Fibroblast of peridontal ligament (primary cell): Measurements from ENCODE around the gene SRSF10.
"Not testable (repeated sequence)": the region's sequence is repeated elsewhere in the genome, so short reads cannot be mapped to it uniquely, and the experiment has no call there.

ENCODE experiments used
- DNase-seq: peaks from one replicate; pipeline ENCODE4 v3.0.0-alpha.2; 2010; ENCODE audit errors: extremely low read depth

The SRSF10 gene

DNA sequence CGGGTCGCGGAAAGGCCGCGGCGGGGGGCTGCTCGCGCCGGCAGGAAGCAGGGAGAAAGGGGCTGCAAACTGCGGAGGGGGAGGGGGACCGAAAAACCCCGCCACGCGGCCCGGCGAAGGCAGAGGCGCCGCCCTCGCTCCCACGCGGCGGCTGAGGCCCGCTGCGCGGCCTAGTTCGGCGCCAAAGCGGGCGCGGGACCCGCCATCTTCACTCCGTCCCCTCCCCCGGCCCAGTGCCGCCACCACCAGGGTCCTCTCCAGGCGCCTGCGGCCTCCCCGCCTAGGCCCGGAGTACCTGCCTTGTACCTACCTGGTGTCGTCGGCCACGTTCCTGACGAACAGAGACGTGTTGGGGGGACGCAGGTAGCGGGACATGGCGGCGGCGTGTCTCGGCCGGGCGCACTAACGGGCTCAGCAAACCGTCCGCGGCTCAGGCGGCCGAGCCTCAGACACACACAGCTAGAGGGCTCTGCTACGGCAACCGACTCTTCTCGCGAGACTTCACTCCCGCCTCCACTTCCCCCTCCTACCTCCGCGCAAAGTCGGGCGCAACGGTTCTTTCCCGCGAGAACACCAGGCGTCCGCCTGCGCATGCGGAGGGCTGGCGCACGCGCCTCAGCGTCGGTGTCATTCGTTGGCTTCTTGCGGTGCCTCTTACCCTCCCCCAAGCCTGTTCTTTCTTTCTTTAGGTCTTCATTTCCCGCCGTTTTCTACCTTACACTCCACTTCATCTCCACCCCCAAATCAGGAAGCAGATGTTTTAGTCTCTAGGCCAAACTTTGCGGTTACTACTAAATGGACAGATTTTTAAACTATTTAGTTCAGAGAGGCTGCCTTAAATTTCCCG lies at the start of gene SRSF10:
SRSF10 (minus strand) TSS at position 447 of the 847 bp plus-strand sequence; CDS start at position 375, 72 bp downstream.
- peak; percentile 99 for DNase-seq

- peak; percentile 82 for DNase-seq
Observed at GRCh38 chr1:24027838-24028468, 47.8 kb upstream of the SRSF10 start.

DNA sequence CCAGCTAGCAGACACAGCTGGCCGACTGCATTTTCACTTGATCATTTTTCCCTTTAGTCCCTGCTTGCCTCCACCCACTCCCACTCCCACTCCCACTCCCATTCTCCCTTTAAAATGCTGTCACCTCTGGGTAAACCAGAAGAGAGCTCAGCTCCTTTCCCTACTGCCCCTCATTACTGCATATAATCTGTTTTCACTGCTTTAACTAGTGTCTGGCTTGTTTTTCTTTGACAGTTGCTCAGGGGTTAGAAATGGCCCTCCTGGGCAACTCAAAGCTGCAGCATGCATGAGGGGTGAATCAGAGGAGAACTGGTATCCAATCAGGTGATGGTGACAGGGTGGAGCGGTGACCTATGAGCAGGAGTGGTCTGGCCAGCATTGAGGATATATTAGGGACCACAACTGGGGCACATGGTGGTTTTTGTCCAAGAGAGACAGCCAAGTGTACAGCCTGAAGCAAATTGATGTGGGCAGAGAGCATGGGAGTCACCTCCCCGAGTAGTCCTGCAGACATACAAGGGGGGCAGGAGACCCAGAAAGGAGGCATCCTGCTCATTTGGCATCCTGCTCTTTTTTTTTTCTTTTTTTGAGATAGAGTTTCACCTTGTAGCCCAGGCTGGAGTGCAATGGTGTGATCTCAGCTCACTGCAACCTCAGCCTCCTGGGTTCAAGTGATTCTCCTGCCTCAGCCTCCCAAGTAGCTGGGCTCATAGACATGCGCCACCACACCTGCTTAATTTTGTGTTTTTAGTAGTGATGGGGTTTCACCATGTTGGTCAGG lies 42.6 kb upstream of the SRSF10 start:
- DNase-seq, result peak; percentile 63

DNA sequence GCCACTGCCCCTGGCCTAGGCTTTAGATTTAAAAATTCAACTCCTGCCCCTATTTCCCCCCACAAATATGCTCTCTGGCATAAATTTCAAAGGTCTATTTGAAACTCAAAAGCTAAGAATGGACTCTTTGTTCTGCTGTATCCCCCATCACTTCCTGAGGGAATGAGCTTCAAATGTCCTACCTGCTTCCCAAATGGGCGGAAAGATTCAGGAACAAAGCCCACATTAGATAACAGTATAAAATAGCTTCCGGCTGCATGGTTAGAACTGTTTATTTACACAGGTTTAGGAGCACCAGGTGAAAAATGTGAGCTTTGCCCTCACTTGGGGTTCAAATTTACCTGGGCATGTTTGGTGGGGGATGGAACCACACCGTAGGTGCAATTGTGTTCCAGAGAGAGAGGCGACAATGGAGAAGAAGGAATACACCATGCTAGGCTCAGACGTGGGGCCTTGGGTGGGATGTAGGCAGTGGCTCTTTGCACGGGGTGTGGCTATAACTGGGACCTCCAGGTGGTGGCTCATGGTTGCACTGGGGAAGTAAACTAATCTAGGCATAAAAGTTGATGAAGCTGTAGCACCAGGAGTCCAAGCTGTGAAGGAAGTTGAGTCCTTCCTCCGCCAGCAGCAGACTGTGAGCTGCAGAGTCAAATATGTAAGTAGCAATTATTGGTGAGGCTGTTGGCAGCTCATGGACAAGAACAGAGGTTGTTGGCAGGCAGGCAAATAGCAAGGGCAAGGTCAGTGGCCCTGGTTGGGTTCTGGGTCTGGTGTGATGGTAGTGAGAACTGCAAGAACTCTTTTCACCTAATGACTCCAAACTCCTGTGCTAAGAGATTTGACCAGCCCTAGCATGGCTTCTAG lies 41.5 kb upstream of the SRSF10 start:
- peak; percentile 24 for DNase-seq

DNA sequence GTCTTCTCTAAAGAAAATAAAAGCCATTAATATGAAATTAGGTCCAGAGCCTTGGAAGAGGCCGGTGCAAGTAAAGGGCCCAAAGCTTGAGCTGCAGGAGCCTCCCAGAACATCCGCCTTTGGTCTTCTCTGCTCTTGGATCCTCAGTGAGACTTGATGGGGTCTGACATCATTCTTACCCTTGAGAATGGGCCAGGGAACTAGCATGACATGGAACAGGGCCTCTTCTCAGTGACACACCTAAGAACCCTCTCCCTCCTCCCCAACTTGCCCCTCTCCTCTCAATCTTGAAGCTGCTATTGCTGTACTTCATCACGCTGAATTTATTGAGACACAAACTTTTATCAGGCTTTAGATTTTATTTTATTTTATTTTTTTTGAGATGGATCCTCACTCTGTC lies 40.3 kb upstream of the SRSF10 start:
- no peak for DNase-seq

GRCh38 chr1:24020025-24020424 lies 39.9 kb upstream of the SRSF10 start:
- peak; percentile 68 for DNase-seq

GRCh38 chr1:24018611-24019580 lies 38.8 kb upstream of the SRSF10 start:
- peak; percentile 100 for DNase-seq

- peak; percentile 90 for DNase-seq
Observed at GRCh38 chr1:24015221-24016210, 35.4 kb upstream of the SRSF10 start.

- DNase-seq, result not testable (repeated sequence)
Observed at GRCh38 chr1:24012878-24013277, 32.8 kb upstream of the SRSF10 start.

DNA sequence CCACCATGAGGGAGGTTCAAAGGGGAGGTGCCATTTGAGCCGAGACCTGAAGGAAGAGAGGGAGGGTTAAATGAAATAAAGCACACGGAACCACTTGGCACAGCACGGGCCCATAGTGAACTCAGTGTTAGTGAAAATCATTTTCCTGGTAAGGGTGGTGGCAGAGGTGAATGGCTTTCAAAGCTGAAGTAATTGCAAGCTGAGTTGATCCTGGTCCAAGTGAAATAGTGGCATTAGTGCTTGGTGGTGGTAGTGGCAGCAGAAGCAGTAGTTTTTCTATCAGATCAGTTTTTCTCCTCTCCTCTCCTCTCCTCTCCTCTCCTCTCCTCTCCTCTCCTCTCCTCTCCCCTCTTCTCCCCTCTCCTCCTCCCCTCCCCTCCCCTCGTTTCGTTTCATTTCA lies 30.5 kb upstream of the SRSF10 start:
- no peak for DNase-seq

- peak; percentile 18 for DNase-seq
Observed at GRCh38 chr1:24009406-24009805, 29.3 kb upstream of the SRSF10 start.

DNA sequence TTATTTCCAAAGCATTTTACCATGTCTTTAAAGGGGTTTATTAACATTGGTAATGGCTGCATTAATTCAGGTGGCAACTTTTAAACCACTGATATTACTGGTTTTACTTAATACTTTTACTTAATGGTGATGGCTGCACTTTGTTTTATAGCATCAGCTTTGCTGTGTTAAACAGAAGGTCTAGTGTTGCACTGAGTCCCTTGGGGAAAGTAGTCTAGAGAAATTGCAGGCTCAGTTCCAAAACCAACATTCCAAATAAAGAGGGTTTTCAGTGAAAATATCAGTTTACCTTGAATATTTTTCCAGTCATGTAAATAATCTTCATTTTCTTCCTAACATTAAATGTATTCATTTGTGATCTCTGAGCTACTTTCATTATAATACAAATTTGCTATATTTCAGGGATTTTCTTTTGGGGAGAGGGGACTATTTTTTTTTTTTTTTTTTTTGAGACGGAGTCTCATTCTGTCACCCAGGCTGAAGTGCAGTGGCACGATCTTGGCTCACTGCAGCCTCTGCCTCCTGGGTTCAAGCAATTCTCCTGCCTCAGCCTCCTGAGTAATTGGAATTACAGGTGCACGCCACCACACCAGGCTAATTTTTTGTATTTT lies 28.6 kb upstream of the SRSF10 start:
- DNase-seq, result peak; percentile 82

DNA sequence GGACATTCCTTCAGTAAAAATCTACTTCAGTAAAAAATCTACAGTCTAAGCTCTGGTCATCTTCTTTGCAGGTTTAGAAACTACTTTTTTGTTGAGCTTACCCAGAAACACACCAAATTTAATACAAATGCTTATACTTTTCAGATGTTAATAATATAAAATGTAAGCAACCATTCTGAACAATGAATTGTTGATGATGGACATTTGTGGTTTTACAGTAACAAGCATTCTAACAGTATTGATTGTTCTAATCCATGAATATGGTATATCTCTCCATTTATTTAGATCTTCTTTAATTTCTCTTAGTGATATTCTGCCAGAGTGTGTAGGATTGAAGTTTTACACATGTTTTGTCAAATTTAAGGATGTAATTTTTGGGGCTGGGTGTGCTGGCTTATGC lies 27.0 kb upstream of the SRSF10 start:
- DNase-seq, result no peak

- DNase-seq, result no peak
Observed at GRCh38 chr1:24005163-24005562, 25.0 kb upstream of the SRSF10 start.

- no peak for DNase-seq
Observed at GRCh38 chr1:24004132-24004531, 24.0 kb upstream of the SRSF10 start.

GRCh38 chr1:24003331-24003972 lies 23.3 kb upstream of the SRSF10 start:
- DNase-seq, result peak; percentile 78

DNA sequence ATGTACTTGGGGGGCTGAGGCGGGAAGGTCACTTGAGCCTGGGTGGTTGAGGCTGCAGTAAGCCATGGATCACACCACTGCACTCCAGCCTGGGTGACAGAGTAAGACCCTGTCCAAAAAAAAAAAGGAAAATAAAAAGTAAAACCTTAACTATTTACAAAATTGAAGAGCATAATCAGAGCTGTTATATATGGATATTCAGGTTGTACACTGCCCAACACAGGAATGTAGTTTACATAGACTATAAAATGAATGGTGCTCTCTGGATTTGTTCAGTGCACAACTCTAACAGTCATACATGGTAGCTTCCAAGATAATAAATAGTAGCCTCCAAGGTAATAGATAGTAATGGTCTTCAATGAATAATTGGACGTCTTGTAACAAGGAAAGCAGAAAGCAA lies 22.6 kb upstream of the SRSF10 start:
- no peak for DNase-seq

GRCh38 chr1:23999156-23999671 lies 19.1 kb upstream of the SRSF10 start:
- no peak for DNase-seq
